Activated naive CD4-positive, alpha-beta T cell treated with anti-CD3 and anti-CD28 coated beads, Interleukin-2, amount 10 ng/mL, durations not matched to agents 7 days and 5 days (primary cell): ENCODE measurements around the gene NEK9.
"Not testable (repeated sequence)": the region's sequence is repeated elsewhere in the genome, so short reads cannot be mapped to it uniquely, and the experiment has no call there.

Experiments used
- CTCF ChIA-PET: fragments of 350-600 bp; sonication (Branson Sonifier 250); formaldehyde crosslinking; loops from one replicate; lab custom pipeline; 2021; ENCODE audit warnings: antibody characterized with exemption; lab: Charles Lee
- DNase-seq: peaks from one replicate; pipeline ENCODE4 v3.0.0-alpha.2; 2020
- H3K27ac Mint-ChIP-seq: one replicate; pipeline ENCODE4 v1.8.0; 2021; ENCODE audit warnings: mild to moderate bottlenecking, moderate library complexity, mixed read lengths
- H3K27me3 Mint-ChIP-seq: one replicate; pipeline ENCODE4 v1.8.0; 2021; ENCODE audit warnings: mild to moderate bottlenecking, mixed read lengths
- H3K36me3 Mint-ChIP-seq: one replicate; pipeline ENCODE4 v1.8.0; 2021; ENCODE audit warnings: mixed read lengths
- H3K4me1 Mint-ChIP-seq: one replicate; pipeline ENCODE4 v1.8.0; 2021; ENCODE audit warnings: mixed read lengths
- H3K4me3 Mint-ChIP-seq: one replicate; pipeline ENCODE4 v1.8.0; 2021; ENCODE audit warnings: mild to moderate bottlenecking, moderate library complexity, mixed read lengths
- H3K9me3 Mint-ChIP-seq: one replicate; pipeline ENCODE4 v1.8.0; 2021; ENCODE audit warnings: mixed read lengths

The NEK9 gene

DNA sequence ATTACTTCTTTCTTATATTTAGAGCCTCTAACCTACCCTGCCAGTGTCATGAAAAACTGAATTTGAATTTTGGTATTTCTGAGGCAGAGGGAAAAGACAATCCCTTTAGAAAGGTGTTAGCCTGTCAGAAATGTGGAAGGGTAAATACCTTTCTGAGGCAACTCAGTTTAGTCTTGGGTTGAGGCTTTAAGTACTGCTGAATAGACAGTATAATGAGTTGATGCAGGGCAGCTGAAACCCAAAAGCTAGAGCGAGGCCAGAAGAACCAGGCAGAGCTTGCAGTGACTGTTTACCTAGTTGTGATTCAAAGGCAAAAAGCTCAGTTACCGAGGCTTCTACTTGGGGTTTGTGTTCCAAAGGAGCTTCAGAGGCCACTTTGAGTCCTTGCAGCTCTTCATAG, 38.7 kb downstream of the NEK9 start:
- Mint-ChIP-seq H3K36me3 (peaks cover 50% of the 10 kb centered on the region), H3K27ac (no peak overlapping the region), H3K9me3 (no peaks in the 10 kb centered on the region), H3K27me3 (no peaks in the 10 kb centered on the region), H3K4me1 (no peaks in the 10 kb centered on the region), H3K4me3 (no peak overlapping the region)
- CTCF ChIA-PET: interaction anchor here (0.6 to 6.4 kb wide), 47 partner anchors 9 to 479 kb away, joined by 3 to 88 read pairs (median 4); partner anchors contain the start of genes ACYP1, NEK9, PROX2 and RPS6KL1
- no peak for DNase-seq

DNA sequence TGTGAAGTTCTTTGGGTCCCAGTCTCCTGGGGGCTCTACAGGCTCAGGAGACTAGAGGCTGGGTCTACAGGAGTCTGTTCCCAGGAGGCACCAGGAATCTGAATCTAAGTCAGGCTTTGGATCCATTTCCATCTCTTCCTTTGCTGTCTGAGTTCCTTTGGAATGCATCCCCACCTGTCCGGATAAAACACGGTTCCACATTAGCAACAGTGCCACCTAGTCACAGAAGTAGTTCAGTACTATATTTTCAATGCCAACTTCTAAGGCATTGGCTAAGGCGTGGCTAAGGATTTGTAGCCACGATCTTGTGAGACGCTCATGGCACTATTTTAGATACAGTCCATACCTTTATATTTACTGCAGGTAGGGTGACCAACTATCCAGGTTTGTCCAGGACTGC, 42.3 kb downstream of the NEK9 start:
- Mint-ChIP-seq H3K27ac (no peak overlapping the region), H3K4me1 (no peaks in the 10 kb centered on the region), H3K36me3 (peaks cover 52% of the 10 kb centered on the region), H3K9me3 (no peaks in the 10 kb centered on the region), H3K27me3 (no peaks in the 10 kb centered on the region), H3K4me3 (no peak overlapping the region)
- CTCF ChIA-PET: interaction anchor here (1.4 kb wide), 1 partner anchor 21 kb away, joined by 3 read pairs; no protein-coding TSS in a partner anchor
- no peak for DNase-seq

DNA sequence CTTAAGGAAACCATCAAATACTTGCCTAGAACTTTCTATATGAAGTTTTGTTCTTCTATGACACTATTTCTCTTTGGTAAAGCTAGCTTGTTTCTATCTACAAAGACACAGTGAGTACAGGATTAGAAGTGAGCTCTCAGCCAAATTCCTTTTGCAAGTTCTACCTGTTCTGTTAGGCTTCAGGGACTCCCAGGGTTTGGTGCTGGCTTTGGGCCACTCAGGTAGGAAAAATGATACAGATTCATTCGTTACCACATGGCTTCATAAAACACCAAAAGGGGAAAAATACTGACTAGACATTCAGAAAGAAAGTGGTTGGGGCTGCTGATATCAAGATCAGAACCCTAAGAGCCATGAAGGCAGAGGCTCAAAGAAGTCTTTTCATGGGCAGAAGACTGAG, 43.6 kb downstream of the NEK9 start:
- Mint-ChIP-seq H3K9me3 (no peaks in the 10 kb centered on the region), H3K27ac (no peak overlapping the region)

DNA sequence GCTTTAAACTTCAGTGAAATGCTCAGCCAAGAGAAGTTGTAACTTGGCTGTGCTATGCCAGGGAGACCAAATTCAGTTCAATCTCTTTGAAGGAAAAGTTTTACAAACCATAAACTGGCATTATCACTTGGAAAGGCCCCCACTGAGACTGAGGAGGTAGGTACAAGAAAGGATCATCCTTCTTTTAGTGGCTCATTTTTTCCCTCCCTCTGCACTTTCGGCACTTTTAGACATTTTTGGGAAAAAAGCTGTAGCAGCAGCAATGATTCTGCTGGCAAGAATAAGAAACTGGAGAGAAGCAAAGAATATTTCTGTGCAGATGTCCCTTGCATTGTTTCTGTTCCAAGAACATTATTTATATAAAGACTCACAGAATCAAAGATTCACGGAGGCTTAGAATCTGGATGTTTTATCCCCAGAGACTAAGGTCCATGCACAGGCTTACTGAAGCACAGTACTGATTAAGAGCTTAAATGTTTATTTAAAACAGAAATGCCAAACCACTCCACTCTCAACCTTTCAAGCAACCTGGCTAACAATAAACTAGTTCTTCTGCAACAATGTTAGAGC, 45.1 kb downstream of the NEK9 start:
- Mint-ChIP-seq H3K27ac (no peak overlapping the region), H3K4me1 (no peaks in the 10 kb centered on the region), H3K9me3 (no peaks in the 10 kb centered on the region), H3K36me3 (peaks cover 41% of the 10 kb centered on the region), H3K4me3 (no peak overlapping the region), H3K27me3 (no peaks in the 10 kb centered on the region)
- DNase-seq: no peak
- CTCF ChIA-PET: interaction anchor here (0.6 to 1.6 kb wide), 3 partner anchors 10 to 139 kb away, joined by 3 read pairs; no protein-coding TSS in a partner anchor

More for the DNA sequence above, 43.6 kb downstream of the NEK9 start:
- no peaks in the 10 kb centered on the region for H3K4me1 Mint-ChIP-seq
- H3K4me3 Mint-ChIP-seq: no peak overlapping the region
- CTCF ChIA-PET: interaction anchor here (0.9 to 1.4 kb wide), 3 partner anchors 20 to 178 kb away, joined by 3 read pairs; no protein-coding TSS in a partner anchor
- peaks cover 48% of the 10 kb centered on the region for H3K36me3 Mint-ChIP-seq
- no peak for DNase-seq
- no peaks in the 10 kb centered on the region for H3K27me3 Mint-ChIP-seq

DNA sequence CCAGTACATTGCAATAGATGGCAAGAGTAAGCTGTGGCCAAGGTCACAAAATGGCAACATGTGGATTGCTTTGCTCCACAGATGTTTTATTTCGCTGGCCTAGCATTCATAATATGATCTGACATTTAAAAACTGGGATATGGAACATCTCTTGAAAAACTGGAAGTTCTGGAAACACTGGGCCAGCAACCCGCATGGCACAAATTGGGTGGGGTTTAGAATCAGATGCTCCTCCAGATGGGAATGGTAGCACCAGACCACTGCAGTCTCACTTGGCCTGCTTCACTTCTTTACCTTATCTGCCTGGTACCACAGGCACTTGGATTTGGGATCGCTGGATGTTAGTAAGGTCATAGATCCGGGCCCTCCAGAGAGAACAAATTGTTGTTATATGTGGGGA, 47.3 kb downstream of the NEK9 start:
- Mint-ChIP-seq H3K36me3 (peaks cover 28% of the 10 kb centered on the region), H3K4me1 (no peaks in the 10 kb centered on the region), H3K27ac (no peak overlapping the region), H3K9me3 (no peaks in the 10 kb centered on the region), H3K27me3 (no peaks in the 10 kb centered on the region), H3K4me3 (no peak overlapping the region)
- no peak for DNase-seq
- CTCF ChIA-PET: interaction anchor here (1.0 to 1.3 kb wide), 3 partner anchors 9 to 174 kb away, joined by 3 to 9 read pairs (median 3); no protein-coding TSS in a partner anchor

DNA sequence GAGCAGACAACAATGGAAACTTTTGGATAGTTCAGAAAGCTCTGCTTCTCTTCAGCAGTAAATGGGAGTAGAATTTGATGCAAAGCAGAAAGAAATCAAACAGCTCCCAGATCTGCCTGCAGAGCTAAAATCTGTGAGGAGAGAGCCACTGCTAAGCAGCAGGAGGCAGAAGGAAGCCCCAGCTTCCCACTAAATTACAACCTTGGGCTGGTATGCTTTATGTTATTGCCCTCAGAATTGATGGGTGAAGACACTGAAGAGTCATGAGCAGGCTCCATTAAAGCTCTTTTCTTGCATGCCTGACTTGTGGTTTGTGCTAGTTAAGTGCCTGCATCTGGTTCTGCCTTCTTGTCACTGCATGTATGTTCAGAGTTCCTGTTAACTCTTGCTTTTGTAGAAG, 49.1 kb downstream of the NEK9 start:
- H3K27me3 Mint-ChIP-seq: no peaks in the 10 kb centered on the region
- H3K9me3 Mint-ChIP-seq: no peaks in the 10 kb centered on the region
- DNase-seq: no peak
- no peak overlapping the region for H3K4me3 Mint-ChIP-seq
- H3K36me3 Mint-ChIP-seq: peaks cover 14% of the 10 kb centered on the region
- H3K4me1 Mint-ChIP-seq: no peaks in the 10 kb centered on the region
- H3K27ac Mint-ChIP-seq: no peak overlapping the region
- CTCF ChIA-PET: interaction anchor here (1.2 kb wide), 1 partner anchor 10 kb away, joined by 4 read pairs; no protein-coding TSS in a partner anchor

DNA sequence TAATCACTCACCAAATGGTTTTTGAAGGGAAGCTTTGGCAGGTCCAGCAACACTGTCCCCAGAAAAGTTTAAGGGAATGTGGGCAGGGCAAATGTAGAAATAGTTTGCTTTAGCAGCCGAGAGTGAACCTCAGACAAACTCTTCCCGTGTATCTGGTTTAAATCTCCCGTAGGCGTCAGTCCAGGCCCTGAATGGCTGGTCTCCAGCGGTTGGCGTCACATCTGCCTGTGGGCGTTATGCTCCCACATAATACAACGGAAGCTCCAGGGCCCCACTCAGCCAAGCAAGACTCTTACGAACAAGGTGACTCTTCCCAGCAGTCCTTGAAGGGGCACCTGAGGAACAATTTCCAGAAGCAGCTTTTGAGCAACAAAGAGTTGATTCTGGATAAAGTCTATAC, 56.5 kb downstream of the NEK9 start:
- H3K4me3 Mint-ChIP-seq: peak overlapping the region; percentile 11
- peaks cover 18% of the 10 kb centered on the region for H3K27me3 Mint-ChIP-seq
- H3K36me3 Mint-ChIP-seq: no peaks in the 10 kb centered on the region
- CTCF ChIA-PET: interaction anchor here (2.3 kb wide), 1 partner anchor 18 kb away, joined by 8 read pairs; no protein-coding TSS in a partner anchor
- peaks cover 7% of the 10 kb centered on the region for H3K4me1 Mint-ChIP-seq
- no peaks in the 10 kb centered on the region for H3K9me3 Mint-ChIP-seq
- no peak for DNase-seq
- H3K27ac Mint-ChIP-seq: no peak overlapping the region

DNA sequence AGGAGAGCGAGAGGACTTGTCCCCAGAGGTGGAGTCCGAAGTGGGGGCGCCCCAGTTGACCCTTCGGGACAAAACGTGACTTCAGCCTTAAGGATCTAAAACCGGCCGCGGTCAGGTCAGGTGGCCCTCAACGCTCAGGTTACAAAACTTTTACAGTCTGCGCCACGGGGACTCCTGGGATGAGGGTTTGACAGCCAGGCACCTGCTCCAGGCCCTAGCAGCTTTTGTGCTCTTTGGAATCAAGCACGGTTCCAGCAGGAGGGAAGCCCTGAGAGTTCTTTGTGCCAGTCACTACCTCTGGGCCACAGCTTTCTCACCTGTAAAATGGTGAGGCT, 57.1 kb downstream of the NEK9 start:
- Mint-ChIP-seq H3K27me3 (peaks cover 18% of the 10 kb centered on the region), H3K4me3 (no peak overlapping the region), H3K4me1 (peaks cover 11% of the 10 kb centered on the region), H3K9me3 (no peaks in the 10 kb centered on the region), H3K27ac (peak overlapping the region; percentile 58), H3K36me3 (no peaks in the 10 kb centered on the region)
- DNase-seq: no peak
- CTCF ChIA-PET: interaction anchor here (2.3 kb wide), 1 partner anchor 19 kb away, joined by 8 read pairs; no protein-coding TSS in a partner anchor

DNA sequence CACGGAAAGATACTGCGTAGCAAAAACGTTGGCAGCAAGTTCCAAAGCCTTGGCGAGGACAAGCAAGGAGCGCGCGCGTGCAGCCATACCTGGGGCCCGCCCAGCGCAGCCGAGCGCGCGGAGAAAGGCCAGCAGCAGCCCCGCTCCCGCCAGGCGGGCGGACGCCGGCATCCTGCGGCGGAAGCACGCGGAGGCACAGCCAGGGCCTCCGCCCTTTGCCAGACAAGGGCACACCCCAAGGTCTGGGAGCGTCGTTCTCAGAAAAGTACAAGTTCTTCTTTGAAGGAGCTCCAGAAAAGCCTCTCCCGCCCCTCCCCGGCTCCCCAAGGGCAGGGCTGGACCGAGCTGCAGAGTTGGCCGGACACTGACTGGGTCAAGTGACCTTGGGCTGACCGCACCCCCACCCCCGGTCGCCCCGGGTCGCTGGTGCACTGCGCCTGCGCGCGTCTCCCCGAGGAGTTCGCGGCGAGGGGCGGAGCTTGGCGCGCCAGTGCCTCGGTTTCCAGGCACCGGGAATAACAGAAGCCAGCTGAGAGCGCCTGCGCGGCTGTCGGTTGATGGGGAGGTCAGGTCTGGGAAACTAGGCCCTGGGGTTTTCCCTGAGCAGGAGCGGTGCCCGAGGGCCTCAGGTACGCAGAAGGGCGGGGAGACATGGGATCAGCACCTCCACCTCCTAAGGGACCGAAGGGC, 57.6 kb downstream of the NEK9 start, which contains the start of gene ZC2HC1C:
Gene ZC2HC1C (plus strand): TSS at position 521 of the 690 bp plus-strand sequence. CDS start 933 bp downstream, outside the sequence.
- DNase-seq: peak; percentile 70
- Mint-ChIP-seq H3K4me3 (peak within 1 kb of the TSS; percentile 11), H3K4me1 (peaks cover 15% of the 10 kb centered on the region), H3K9me3 (no peaks in the 10 kb centered on the region), H3K36me3 (no peaks in the 10 kb centered on the region), H3K27me3 (peaks cover 18% of the 10 kb centered on the region), H3K27ac (peak within 1 kb of the TSS; percentile 58)
- CTCF ChIA-PET: interaction anchor here (2.3 kb wide), 1 partner anchor 19 kb away, joined by 8 read pairs; no protein-coding TSS in a partner anchor

DNA sequence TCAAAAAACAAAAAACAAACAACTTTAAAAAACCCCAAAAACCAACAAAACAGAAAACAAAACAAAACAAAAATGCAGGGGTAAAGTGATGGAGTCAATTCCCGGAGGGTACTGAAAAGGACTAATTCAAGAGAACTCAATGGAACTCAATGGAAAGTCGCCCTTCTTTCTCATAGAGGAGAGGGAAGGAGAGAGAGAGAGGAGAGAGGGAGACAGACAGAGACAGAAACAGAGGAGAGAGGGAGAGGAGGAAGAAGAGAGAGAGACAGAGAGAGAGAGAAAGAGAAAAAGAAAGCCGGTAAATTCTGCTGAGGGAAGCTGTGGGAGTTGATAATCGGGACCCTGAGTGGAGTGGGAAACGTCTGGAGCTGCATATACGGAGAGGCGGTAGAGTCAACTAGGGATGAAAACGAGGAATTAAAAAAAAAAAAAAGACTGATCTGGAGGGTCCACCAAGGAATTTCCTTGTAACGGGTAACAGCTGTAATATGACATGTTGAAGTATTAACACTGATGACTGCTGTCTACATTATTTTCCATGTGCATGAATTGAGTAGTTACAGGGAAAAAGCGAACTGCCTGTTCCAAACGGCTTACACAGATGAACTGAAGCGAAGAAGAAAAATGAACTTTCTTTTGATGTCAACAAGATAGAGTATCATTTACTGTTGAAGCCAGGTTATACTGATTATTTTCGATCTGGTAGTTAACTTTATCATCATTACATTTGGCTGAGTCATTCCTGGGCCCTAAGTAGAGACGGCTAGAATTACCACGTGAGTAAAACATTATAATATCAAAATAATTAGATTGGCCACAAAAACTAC, 58.3 kb downstream of the NEK9 start:
- Mint-ChIP-seq H3K27me3 (peaks cover 18% of the 10 kb centered on the region), H3K27ac (no peak overlapping the region), H3K4me1 (peaks cover 21% of the 10 kb centered on the region), H3K4me3 (no peak overlapping the region), H3K36me3 (no peaks in the 10 kb centered on the region), H3K9me3 (no peaks in the 10 kb centered on the region)
- CTCF ChIA-PET: interaction anchor here (2.1 to 2.3 kb wide), 2 partner anchors 20 to 208 kb away, joined by 6 to 8 read pairs; no protein-coding TSS in a partner anchor
- no peak for DNase-seq

DNA sequence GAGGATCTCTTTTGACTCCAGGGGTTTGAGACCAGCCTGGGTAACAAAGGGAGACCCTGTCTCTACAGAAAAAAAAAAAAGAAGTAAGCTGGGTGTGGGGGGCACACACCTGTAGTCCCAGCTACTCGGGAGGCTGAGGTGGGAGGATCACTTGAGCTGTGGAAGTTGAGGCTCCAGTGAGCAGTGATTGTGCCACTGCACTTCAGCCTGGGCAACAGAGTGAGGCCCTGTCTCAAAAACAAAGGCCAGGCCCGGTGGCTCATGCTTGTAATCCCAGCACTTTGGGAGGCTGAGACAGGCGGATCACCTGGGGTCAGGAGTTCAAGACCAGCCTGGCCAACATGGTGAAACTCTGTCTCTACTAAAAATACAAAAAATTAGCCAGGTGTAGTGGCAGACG, 59.1 kb downstream of the NEK9 start:
- peaks cover 18% of the 10 kb centered on the region for H3K27me3 Mint-ChIP-seq
- CTCF ChIA-PET: interaction anchor here (0.9 to 2.1 kb wide), 2 partner anchors 9 to 207 kb away, joined by 3 to 6 read pairs; no protein-coding TSS in a partner anchor

DNA sequence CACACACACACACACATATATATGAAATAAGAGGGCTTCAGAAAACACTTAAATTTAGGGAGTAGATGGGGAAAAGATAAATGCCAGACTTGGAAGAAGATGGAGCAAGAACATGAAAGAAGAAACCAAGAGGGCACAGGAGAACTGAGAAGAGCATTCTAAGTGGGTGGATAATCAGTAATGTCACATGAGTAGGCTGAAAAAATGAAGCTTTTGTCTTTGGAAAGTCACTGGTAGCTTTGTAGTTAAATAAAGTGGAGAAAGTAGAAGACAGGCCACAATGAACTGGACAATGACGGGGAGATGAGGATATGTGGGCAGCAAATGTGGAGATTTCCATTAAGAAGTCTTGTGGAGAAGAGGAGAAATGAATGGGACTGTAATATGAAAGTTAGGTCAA, 59.6 kb downstream of the NEK9 start:
- CTCF ChIA-PET: interaction anchor here (0.9 to 2.1 kb wide), 2 partner anchors 9 to 206 kb away, joined by 3 to 6 read pairs; no protein-coding TSS in a partner anchor

More for the DNA sequence above, 59.1 kb downstream of the NEK9 start:
- DNase-seq, H3K36me3 Mint-ChIP-seq, H3K9me3 Mint-ChIP-seq, H3K27ac Mint-ChIP-seq, H3K4me3 Mint-ChIP-seq: not testable (repeated sequence)
- H3K4me1 Mint-ChIP-seq: peaks cover 28% of the 10 kb centered on the region

DNA sequence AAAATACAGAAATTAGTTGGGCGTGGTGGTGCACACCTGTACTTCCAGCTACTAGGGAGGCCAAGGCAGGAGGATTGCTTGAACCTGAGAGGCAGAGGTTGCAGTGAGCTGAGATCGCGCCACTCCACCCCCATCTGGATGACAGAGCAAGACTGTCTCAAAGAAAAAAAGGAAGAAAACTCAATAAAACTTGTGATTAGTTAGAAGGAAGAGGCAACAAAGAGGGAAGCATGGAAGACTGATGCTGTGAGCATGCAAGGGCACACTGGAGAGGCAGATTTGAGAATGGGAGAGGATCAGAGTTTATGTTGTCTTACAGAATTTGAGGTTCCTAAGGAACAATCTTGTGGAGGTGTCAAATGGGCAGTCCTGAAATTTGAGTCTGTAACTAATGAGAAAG, 60.2 kb downstream of the NEK9 start:
- H3K4me1 Mint-ChIP-seq: peaks cover 33% of the 10 kb centered on the region
- H3K27ac Mint-ChIP-seq: no peak overlapping the region
- H3K36me3 Mint-ChIP-seq: peaks cover 2% of the 10 kb centered on the region
- DNase-seq: no peak
- no peak overlapping the region for H3K4me3 Mint-ChIP-seq
- peaks cover 16% of the 10 kb centered on the region for H3K27me3 Mint-ChIP-seq
- CTCF ChIA-PET: interaction anchor here (0.9 to 2.1 kb wide), 2 partner anchors 10 to 206 kb away, joined by 3 to 6 read pairs; no protein-coding TSS in a partner anchor
- no peaks in the 10 kb centered on the region for H3K9me3 Mint-ChIP-seq

More for the DNA sequence above, 59.6 kb downstream of the NEK9 start:
- no peaks in the 10 kb centered on the region for H3K9me3 Mint-ChIP-seq
- H3K27ac Mint-ChIP-seq: no peak overlapping the region
- H3K4me3 Mint-ChIP-seq: no peak overlapping the region
- peaks cover 1% of the 10 kb centered on the region for H3K36me3 Mint-ChIP-seq
- peaks cover 18% of the 10 kb centered on the region for H3K27me3 Mint-ChIP-seq
- no peak for DNase-seq
- H3K4me1 Mint-ChIP-seq: peaks cover 32% of the 10 kb centered on the region
